Thoracic aorta (tissue), 2 donors: ENCODE data around the gene ARHGEF16. TPM values are rescaled to one million over a fixed set of nuclear protein-coding genes. Genes with fewer than 3 reads are reported as not detected.

Experiments
- ATAC-seq: fragments of 150-250 bp; one replicate; pipeline ENCODE4 v1.8.0; 2017; ENCODE audit warnings: low read depth; ENCODE audit not compliant: insufficient number of reproducible peaks, low FRiP score
- DNase-seq: peaks from one replicate; pipeline ENCODE4 v3.0.0-alpha.2; 2020; ENCODE audit warnings: low spot score
- H3K27ac ChIP-seq, 2 donors: fragments of 200-600 bp; sonication (generic); 1 replicate in 1 of 2; 2 replicates in 1 of 2; pipeline ENCODE4 v1.5.1; 2016; ENCODE audit warnings: mild to moderate bottlenecking in 2 of 2, moderate library complexity in 2 of 2
- H3K27me3 ChIP-seq: fragments of 200-600 bp; sonication (generic); replicated peaks from 2 replicates; pipeline ENCODE4 v1.6.0; 2016; ENCODE audit warnings: mild to moderate bottlenecking; ENCODE audit not compliant: insufficient read depth
- H3K36me3 ChIP-seq: fragments of 200-600 bp; sonication (generic); one replicate; pipeline ENCODE4 v1.5.1; 2016
- H3K4me1 ChIP-seq, 2 donors: fragments of 200-600 bp; sonication (generic); 1 replicate in 1 of 2; 2 replicates in 1 of 2; pipeline versions ENCODE4 v1.5.1 to v1.6.0; 2016; ENCODE audit warnings: low read depth in 2 of 2, mild to moderate bottlenecking in 1 of 2; ENCODE audit not compliant: control insufficient read depth in 1 of 2
- H3K4me3 ChIP-seq: fragments of 200-600 bp; sonication (generic); 2 replicates; pipeline ENCODE4 v1.5.1; 2016; ENCODE audit warnings: mild to moderate bottlenecking
- H3K9me3 ChIP-seq: fragments of 200-600 bp; sonication (generic); 2 replicates; pipeline ENCODE4 v1.5.1; 2016
- CTCF ChIP-seq: fragments of 200-600 bp; sonication (generic); IDR thresholded peaks from one replicate; pipeline ENCODE4 v1.5.1; 2019; ENCODE audit warnings: antibody characterized with exemption
- total RNA-seq, 2 donors: library from RNA; depleted of rRNA; stranded (reverse); fragments of >200 nt; gene quantifications; one replicate each; pipeline versions ENCODE4 v1.1.0 to v1.2.3, GENCODE V29; 2016

Gene ARHGEF16
- total RNA-seq, 2 donors from 2014 or later: 1.6 to 2.4 TPM

GRCh38 chr1:3450202-3450863 lies 4.1 kb upstream of the ARHGEF16 start:
- Histone ChIP-seq H3K27me3 (peaks cover 4% of the 10 kb centered on the region), H3K4me3 (no peak overlapping the region), H3K36me3 (no peaks in the 10 kb centered on the region), H3K4me1 (peaks cover 5 to 14% of the 10 kb centered on the region in 2 donors), H3K27ac (no peak overlapping the region), H3K9me3 (no peaks in the 10 kb centered on the region)
- DNase-seq (no peak), ATAC-seq (no peak)
- TF ChIP-seq CTCF: no peak

- Histone ChIP-seq H3K4me1 (peaks cover 5 to 14% of the 10 kb centered on the region in 2 donors), H3K27me3 (peaks cover 4% of the 10 kb centered on the region), H3K9me3 (no peaks in the 10 kb centered on the region), H3K27ac (no peak overlapping the region), H3K36me3 (no peaks in the 10 kb centered on the region), H3K4me3 (no peak overlapping the region)
- ATAC-seq (no peak), DNase-seq (no peak)
- no peak for TF ChIP-seq CTCF
Measured at GRCh38 chr1:3450983-3451382, 3.5 kb upstream of the ARHGEF16 start.

GRCh38 chr1:3451994-3452865 lies 2.2 kb upstream of the ARHGEF16 start:
- peaks cover 4% of the 10 kb centered on the region for H3K27me3 ChIP-seq
- H3K9me3 ChIP-seq: no peaks in the 10 kb centered on the region
- H3K27ac ChIP-seq: no peak overlapping the region
- ATAC-seq (no peak), DNase-seq (no peak)
- TF ChIP-seq CTCF: no peak
- H3K36me3 ChIP-seq: no peaks in the 10 kb centered on the region
- peaks cover 5 to 14% of the 10 kb centered on the region in 2 donors for H3K4me1 ChIP-seq
- H3K4me3 ChIP-seq: no peak overlapping the region

- Histone ChIP-seq H3K27me3 (peaks cover 4% of the 10 kb centered on the region), H3K27ac (no peak overlapping the region), H3K4me1 (peaks cover 5 to 14% of the 10 kb centered on the region in 2 donors), H3K4me3 (no peak overlapping the region), H3K9me3 (no peaks in the 10 kb centered on the region), H3K36me3 (no peaks in the 10 kb centered on the region)
- DNase-seq: no peak
- no peak for TF ChIP-seq CTCF
- no peak for ATAC-seq
Measured at GRCh38 chr1:3452866-3453175, 1.6 kb upstream of the ARHGEF16 start.

GRCh38 chr1:3453203-3453761 lies 1.2 kb upstream of the ARHGEF16 start:
- Histone ChIP-seq H3K4me3 (no peak overlapping the region), H3K27me3 (peaks cover 4% of the 10 kb centered on the region), H3K9me3 (no peaks in the 10 kb centered on the region), H3K36me3 (no peaks in the 10 kb centered on the region), H3K4me1 (peaks cover 5 to 14% of the 10 kb centered on the region in 2 donors), H3K27ac (no peak overlapping the region)
- DNase-seq (no peak), ATAC-seq (no peak)
- TF ChIP-seq CTCF: peak; percentile 95
